Keratinocyte (primary cell): Measurements from ENCODE around the gene ZNF526. TPM values are rescaled to one million over a fixed set of nuclear protein-coding genes. Genes with fewer than 3 reads are reported as not detected.

ENCODE experiments used
- DNase-seq: peaks from one replicate; pipeline ENCODE4 v3.0.0-alpha.2; 2011; ENCODE audit warnings: low read depth, missing footprints, low spot score
- FAIRE-seq: peaks from 2 replicates; lab custom pipeline; 2011; peaks lifted over from hg19 to GRCh38; lab: Jason Lieb, UNC
- H2AFZ ChIP-seq: 2 replicates; pipeline ENCODE4 v1.6.0; 2012; ENCODE audit warnings: low read length, control low read depth, inconsistent platforms; ENCODE audit not compliant: control insufficient read depth
- H3K27ac ChIP-seq: 2 replicates; pipeline ENCODE4 v1.5.1; 2011; ENCODE audit warnings: low read length; ENCODE audit not compliant: control insufficient read depth, insufficient read depth
- H3K27me3 ChIP-seq: 3 replicates; pipeline ENCODE4 v1.6.0; 2011; ENCODE audit warnings: low read length; ENCODE audit not compliant: control insufficient read depth, insufficient read depth; ENCODE audit errors: extremely low read depth
- H3K36me3 ChIP-seq, 2 experiments: 2 replicates in 1 of 2; 3 replicates in 1 of 2; pipeline ENCODE4 v1.5.1; 2011; ENCODE audit warnings: low read length in 2 of 2, mild to moderate bottlenecking in 1 of 2; ENCODE audit not compliant: control insufficient read depth in 2 of 2, insufficient read depth in 2 of 2; ENCODE audit errors: extremely low read depth in 1 of 2
- H3K4me1 ChIP-seq: 3 replicates; pipeline ENCODE4 v1.5.1; 2011; ENCODE audit warnings: low read length; ENCODE audit not compliant: control insufficient read depth, insufficient read depth; ENCODE audit errors: extremely low read depth
- H3K4me2 ChIP-seq: 3 replicates; pipeline ENCODE4 v1.6.0; 2011; ENCODE audit warnings: low read depth, low read length; ENCODE audit not compliant: control insufficient read depth, insufficient read depth; ENCODE audit errors: extremely low read depth
- H3K4me3 ChIP-seq, 3 experiments: fragments of 200-600 bp in 1 of 3; sonication (generic) in 1 of 3; 2 replicates in 2 of 3; 3 replicates in 1 of 3; pipeline ENCODE4 v1.5.1; 2011 to 2016; ENCODE audit warnings: low read length in 3 of 3, mild to moderate bottlenecking in 3 of 3, control low read depth in 2 of 3, inconsistent platforms in 1 of 3, low read depth in 1 of 3, mixed read lengths in 1 of 3, mixed run types in 1 of 3, moderate library complexity in 1 of 3; ENCODE audit not compliant: control insufficient read depth in 2 of 3, insufficient read depth in 2 of 3; ENCODE audit errors: extremely low read depth in 1 of 3
- H3K79me2 ChIP-seq: 2 replicates; pipeline ENCODE4 v1.6.0; 2012; ENCODE audit warnings: low read length; ENCODE audit not compliant: control insufficient read depth, insufficient read depth
- H3K9ac ChIP-seq: 3 replicates; pipeline ENCODE4 v1.6.0; 2011; ENCODE audit warnings: low read length; ENCODE audit not compliant: control insufficient read depth, insufficient read depth; ENCODE audit errors: extremely low read depth
- H3K9me1 ChIP-seq: 3 replicates; pipeline ENCODE4 v1.6.0; 2011; ENCODE audit warnings: low read length; ENCODE audit not compliant: control insufficient read depth, insufficient read depth; ENCODE audit errors: extremely low read depth
- H3K9me3 ChIP-seq: 2 replicates; pipeline ENCODE4 v1.5.1; 2012; ENCODE audit warnings: low read depth, low read length; ENCODE audit not compliant: control insufficient read depth
- H4K20me1 ChIP-seq: 3 replicates; pipeline ENCODE4 v1.6.0; 2011; ENCODE audit warnings: low read length; ENCODE audit not compliant: control insufficient read depth, insufficient read depth; ENCODE audit errors: extremely low read depth
- CTCF ChIP-seq, 3 experiments: IDR thresholded peaks in 1 of 3; conservative IDR thresholded peaks in 1 of 3; optimal IDR thresholded peaks in 1 of 3; 2 replicates in 2 of 3; 3 replicates in 1 of 3; pipeline versions ENCODE3 to v1.5.1; 2011; ENCODE audit warnings: low read length in 3 of 3, mild to moderate bottlenecking in 3 of 3, moderate library complexity in 2 of 3, control low read depth in 1 of 3, inconsistent platforms in 1 of 3; ENCODE audit not compliant: insufficient read depth in 2 of 3; ENCODE audit errors: extremely low read depth in 1 of 3
- EZH2 ChIP-seq: IDR thresholded peaks from one replicate; pipeline ENCODE4 v1.6.1; 2012; ENCODE audit warnings: inconsistent platforms, mild to moderate bottlenecking, low read length, moderate library complexity
- dilution Hi-C: fragments of 300-500 bp; cut with MboI; formaldehyde crosslinking; loops from one replicate; pipeline ENCODE4 v1.7.0; 2020; ENCODE audit warnings: low sequenced_read_pairs; ENCODE audit not compliant: extremely low pct_ligation_motif_present
- polyA plus RNA-seq, 5 experiments: library from polyadenylated mRNA; depleted of rRNA in 3 of 5; stranded (reverse) in 3 of 5; stranded (forward) in 1 of 5; unstranded in 1 of 5; fragments of >200 nt; gene quantifications; 1 replicate in 1 of 5; 2 replicates in 3 of 5; 3 replicates in 1 of 5; pipeline versions ENCODE4 v1.2.1 to v1.2.3, GENCODE V29; 2011 to 2012; ENCODE audit warnings: missing spikeins in 2 of 5, low read depth in 1 of 5, low replicate concordance in 1 of 5

The ZNF526 gene
- polyA plus RNA-seq, 1 donor (not counting 4 experiments of a cell fraction or from before 2014, with no cell fraction given) = 5.4 TPM

- Histone ChIP-seq H3K36me3 (peaks cover 6 to 8% of the 10 kb centered on the region in 2 experiments), H3K4me3 (peak overlapping the region; percentile 19 to 89 (median 74)), H4K20me1 (no peaks in the 10 kb centered on the region), H3K27me3 (no peaks in the 10 kb centered on the region), H3K4me1 (peaks cover 25% of the 10 kb centered on the region), H2AFZ (peak overlapping the region; percentile 99), H3K27ac (peak overlapping the region; percentile 99), H3K9ac (peak overlapping the region; percentile 99), H3K9me1 (no peaks in the 10 kb centered on the region), H3K79me2 (peaks cover 26% of the 10 kb centered on the region), H3K9me3 (no peaks in the 10 kb centered on the region), H3K4me2 (peak overlapping the region; percentile 99)
- FAIRE-seq (no peak), DNase-seq (no peak)
- TF ChIP-seq EZH2 (no peak), CTCF (optimal IDR thresholded peaks at IDR 0.05 in 1 of 3, IDR thresholded peaks at IDR 0.05 in 1 of 3, conservative IDR thresholded peaks at IDR 0.05 in 1 of 3; ENCODE audit: extremely low read depth in 1 of 3, insufficient read depth in 2 of 3, low read length in 3 of 3) (no peak)
- dilution Hi-C loops = no loop called here
Observed at GRCh38 chr19:42267644-42268141, 47.6 kb downstream of the ZNF526 start.

DNA sequence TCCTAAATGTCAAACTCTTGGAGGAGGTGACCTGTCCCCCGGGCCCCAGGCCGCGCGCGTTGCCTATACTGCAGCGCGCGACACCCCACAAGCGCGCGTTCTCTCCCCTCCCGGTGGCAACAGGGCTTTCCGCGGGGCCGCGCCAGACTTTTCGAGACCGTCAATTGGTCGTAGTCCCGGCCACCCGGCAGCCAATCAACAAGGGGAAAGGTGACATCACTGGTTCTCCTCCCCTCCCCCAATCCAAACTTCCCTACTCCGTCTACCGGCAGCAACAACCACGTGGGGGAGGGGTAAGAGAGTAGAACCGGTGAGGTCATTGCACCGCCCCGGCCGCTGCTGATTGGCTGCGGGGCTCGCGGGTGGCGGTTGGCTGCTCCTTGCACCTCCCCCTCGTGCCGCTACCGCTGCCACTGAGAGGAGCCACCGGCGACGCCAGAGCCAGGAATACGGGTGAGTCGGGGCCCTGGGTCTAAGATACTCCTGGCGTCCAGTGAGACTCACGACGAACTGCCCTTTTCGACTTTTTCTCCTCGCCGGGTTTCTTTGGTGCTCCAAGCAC, 48.1 kb downstream of the ZNF526 start:
- Histone ChIP-seq H4K20me1 (no peaks in the 10 kb centered on the region), H3K4me3 (peak overlapping the region; percentile 59 to 89 (median 81)), H3K4me2 (peak overlapping the region; percentile 99), H3K9me3 (no peaks in the 10 kb centered on the region), H3K27me3 (no peaks in the 10 kb centered on the region), H3K79me2 (peaks cover 31% of the 10 kb centered on the region), H3K27ac (peak overlapping the region; percentile 99), H3K9me1 (no peaks in the 10 kb centered on the region), H3K36me3 (peaks cover 6 to 10% of the 10 kb centered on the region in 2 experiments), H3K9ac (peak overlapping the region; percentile 99), H2AFZ (peak overlapping the region; percentile 99), H3K4me1 (peaks cover 25% of the 10 kb centered on the region)
- DNase-seq = peak; percentile 95
- TF ChIP-seq CTCF (optimal IDR thresholded peaks at IDR 0.05 in 1 of 3, IDR thresholded peaks at IDR 0.05 in 1 of 3, conservative IDR thresholded peaks at IDR 0.05 in 1 of 3; ENCODE audit: extremely low read depth in 1 of 3, insufficient read depth in 2 of 3, low read length in 3 of 3) = no peak
- no peak for TF ChIP-seq EZH2
- no peak for FAIRE-seq
- dilution Hi-C loops = no loop called here
